Liver (tissue), 3 donors: ENCODE data around the gene EFHD2.

Experiments
- GABPA ChIP-seq, 2 donors: IDR thresholded peaks in 1 of 2; conservative IDR thresholded peaks in 1 of 2; 2 replicates each; pipeline ENCODE4 v1.6.1; 2016; ENCODE audit warnings: antibody characterized with exemption in 2 of 2, mild to moderate bottlenecking in 1 of 2, moderate library complexity in 1 of 2
- YY1 ChIP-seq: IDR thresholded peaks from 2 replicates; pipeline ENCODE4 v1.6.1; 2016; ENCODE audit warnings: antibody characterized with exemption, mild to moderate bottlenecking
- TF ChIP-seq, protein P1 (sequence below): fragments of 150-350 bp; IDR thresholded peaks from 2 replicates; pipeline ENCODE4 v1.5.1; 2017; ENCODE audit warnings: improper control_type of control experiment, low read depth, low read length; ENCODE audit not compliant: missing input control
- TF ChIP-seq, protein P2 (sequence below): IDR thresholded peaks from 2 replicates; pipeline ENCODE4 v1.6.1; 2016; ENCODE audit warnings: antibody characterized with exemption
- donor health status: healthy.
- donor health status: healthy.

DNA sequence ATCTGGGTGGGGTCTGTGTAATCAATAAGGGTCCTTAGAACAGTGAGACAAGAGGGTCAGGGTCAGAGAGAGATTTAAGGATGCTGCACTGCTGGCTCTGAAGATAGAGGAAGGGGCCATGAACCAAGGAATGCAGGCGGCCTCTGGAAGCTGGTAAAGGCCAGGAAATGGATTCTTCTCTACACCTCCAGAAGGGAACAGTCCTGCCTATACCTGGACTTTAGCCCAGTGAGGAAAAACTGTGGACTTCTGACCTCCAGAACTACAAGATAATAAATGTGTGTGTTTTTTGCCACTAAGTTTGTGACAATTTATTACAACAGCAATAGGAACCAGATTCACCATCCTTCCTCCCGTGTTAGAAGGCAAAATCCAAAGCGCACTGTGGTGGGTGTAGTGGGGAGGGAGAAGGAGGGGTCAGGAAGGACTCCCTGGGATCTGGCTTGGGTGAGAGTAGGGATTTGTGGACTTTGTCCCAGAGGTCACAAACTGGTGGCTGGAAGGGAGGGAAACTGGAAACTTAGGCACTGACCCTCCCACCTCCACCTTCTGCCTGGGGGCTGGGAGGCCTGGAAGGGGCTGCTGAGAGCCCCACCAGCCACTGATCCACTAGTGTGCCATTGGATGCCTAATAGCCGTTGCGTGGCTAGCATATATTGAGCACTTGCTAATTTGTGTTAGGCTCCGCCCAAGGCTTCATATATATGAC, 41.5 kb downstream of the EFHD2 start:
- TF ChIP-seq, protein P1, sequence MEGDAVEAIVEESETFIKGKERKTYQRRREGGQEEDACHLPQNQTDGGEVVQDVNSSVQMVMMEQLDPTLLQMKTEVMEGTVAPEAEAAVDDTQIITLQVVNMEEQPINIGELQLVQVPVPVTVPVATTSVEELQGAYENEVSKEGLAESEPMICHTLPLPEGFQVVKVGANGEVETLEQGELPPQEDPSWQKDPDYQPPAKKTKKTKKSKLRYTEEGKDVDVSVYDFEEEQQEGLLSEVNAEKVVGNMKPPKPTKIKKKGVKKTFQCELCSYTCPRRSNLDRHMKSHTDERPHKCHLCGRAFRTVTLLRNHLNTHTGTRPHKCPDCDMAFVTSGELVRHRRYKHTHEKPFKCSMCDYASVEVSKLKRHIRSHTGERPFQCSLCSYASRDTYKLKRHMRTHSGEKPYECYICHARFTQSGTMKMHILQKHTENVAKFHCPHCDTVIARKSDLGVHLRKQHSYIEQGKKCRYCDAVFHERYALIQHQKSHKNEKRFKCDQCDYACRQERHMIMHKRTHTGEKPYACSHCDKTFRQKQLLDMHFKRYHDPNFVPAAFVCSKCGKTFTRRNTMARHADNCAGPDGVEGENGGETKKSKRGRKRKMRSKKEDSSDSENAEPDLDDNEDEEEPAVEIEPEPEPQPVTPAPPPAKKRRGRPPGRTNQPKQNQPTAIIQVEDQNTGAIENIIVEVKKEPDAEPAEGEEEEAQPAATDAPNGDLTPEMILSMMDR, result no peak
- TF ChIP-seq GABPA (IDR thresholded peaks at IDR 0.05 in 1 of 2, conservative IDR thresholded peaks at IDR 0.05 in 1 of 2) (no peak), YY1 (no peak)
- TF ChIP-seq, protein P2, sequence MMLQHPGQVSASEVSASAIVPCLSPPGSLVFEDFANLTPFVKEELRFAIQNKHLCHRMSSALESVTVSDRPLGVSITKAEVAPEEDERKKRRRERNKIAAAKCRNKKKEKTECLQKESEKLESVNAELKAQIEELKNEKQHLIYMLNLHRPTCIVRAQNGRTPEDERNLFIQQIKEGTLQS, result no peak
